GM18951 (cell line): ENCODE results near the gene MRPS15.
"Not testable (repeated sequence)": the region's sequence is repeated elsewhere in the genome, so short reads cannot be mapped to it uniquely, and the experiment has no call there.

Source experiments
- POLR2A ChIP-seq: IDR thresholded peaks from 4 replicates; pipeline ENCODE4 v1.6.1; 2011; ENCODE audit warnings: mild to moderate bottlenecking; ENCODE audit not compliant: insufficient read length, insufficient read depth; ENCODE audit errors: extremely low read depth
- in situ Hi-C: fragments of 300-500 bp; cut with MboI; formaldehyde crosslinking; loops from one replicate; pipeline ENCODE4 v1.12.0; 2022; ENCODE audit warnings: low sequenced_read_pairs, mixed read lengths, inconsistent platforms; ENCODE audit not compliant: unreplicated experiment

The MRPS15 gene

GRCh38 chr1:36479505-36480051, 15.4 kb upstream of the MRPS15 start:
- in situ Hi-C loops: no loop called here
- TF ChIP-seq POLR2A: no peak

- in situ Hi-C loops: not testable (repeated sequence)
Measured at GRCh38 chr1:36477615-36478014, 13.4 kb upstream of the MRPS15 start.

- in situ Hi-C loops: no loop called here
- no peak for TF ChIP-seq POLR2A
Measured at GRCh38 chr1:36476945-36477344, 12.8 kb upstream of the MRPS15 start.

GRCh38 chr1:36475910-36476604, 11.9 kb upstream of the MRPS15 start:
- TF ChIP-seq POLR2A: no peak
- in situ Hi-C loops: no loop called here

GRCh38 chr1:36475341-36475740, 11.2 kb upstream of the MRPS15 start:
- in situ Hi-C loops: no loop called here
- TF ChIP-seq POLR2A: no peak

GRCh38 chr1:36472656-36473055, 8.5 kb upstream of the MRPS15 start:
- in situ Hi-C loops: no loop called here
- TF ChIP-seq POLR2A: no peak

- in situ Hi-C loops: no loop called here
- TF ChIP-seq POLR2A: no peak
Measured at GRCh38 chr1:36471830-36472641, 7.9 kb upstream of the MRPS15 start.

- in situ Hi-C loops: no loop called here
- TF ChIP-seq POLR2A: no peak
Measured at GRCh38 chr1:36469163-36469562, 5.0 kb upstream of the MRPS15 start.

GRCh38 chr1:36467700-36468455, 3.7 kb upstream of the MRPS15 start:
- in situ Hi-C loops: no loop called here
- no peak for TF ChIP-seq POLR2A

GRCh38 chr1:36467027-36467410, 2.8 kb upstream of the MRPS15 start:
- TF ChIP-seq POLR2A: no peak
- in situ Hi-C loops: no loop called here

GRCh38 chr1:36466370-36467026, 2.3 kb upstream of the MRPS15 start:
- no peak for TF ChIP-seq POLR2A
- in situ Hi-C loops: no loop called here

- in situ Hi-C loops: no loop called here
- no peak for TF ChIP-seq POLR2A
Measured at GRCh38 chr1:36465731-36466369, 1.7 kb upstream of the MRPS15 start.
